ENCODE measurements around the gene CCDC188.
A peak's percentile ranks its signal among the peaks of the same experiment; 100 is the strongest.
"Not testable (repeated sequence)": the region's sequence is repeated elsewhere in the genome, so short reads cannot be mapped to it uniquely, and the experiment has no call there.

The CCDC188 gene

DNA sequence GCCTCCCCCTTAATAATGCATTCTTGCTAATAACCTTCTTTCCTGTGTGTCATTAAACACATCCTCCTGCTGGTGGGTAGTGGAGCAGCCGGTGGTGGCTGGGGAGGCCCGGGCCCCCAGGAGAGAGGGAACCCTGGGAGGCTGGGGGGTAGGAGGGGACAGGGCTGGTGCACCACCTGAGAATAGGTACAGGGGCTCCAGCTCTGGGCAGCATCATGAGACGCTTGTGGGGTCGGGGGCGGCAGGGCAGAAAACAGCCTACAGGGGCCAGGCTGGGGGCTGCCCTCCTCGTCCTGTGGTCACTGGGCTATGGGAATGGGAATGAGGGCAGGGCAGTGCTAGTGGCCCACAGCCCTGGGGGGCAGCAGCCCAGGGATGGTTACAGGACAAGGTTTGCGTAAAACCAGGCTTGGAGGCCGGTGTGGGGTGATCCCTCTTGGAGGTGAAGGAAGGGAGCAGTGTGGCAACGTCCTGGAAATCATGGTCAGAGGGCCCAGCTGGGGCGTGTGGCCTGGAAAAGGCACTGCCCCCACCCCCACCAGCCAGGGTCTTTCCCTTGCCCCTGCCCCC lies 18.5 kb upstream of the CCDC188 start:
- DNase-seq: no peak

DNA sequence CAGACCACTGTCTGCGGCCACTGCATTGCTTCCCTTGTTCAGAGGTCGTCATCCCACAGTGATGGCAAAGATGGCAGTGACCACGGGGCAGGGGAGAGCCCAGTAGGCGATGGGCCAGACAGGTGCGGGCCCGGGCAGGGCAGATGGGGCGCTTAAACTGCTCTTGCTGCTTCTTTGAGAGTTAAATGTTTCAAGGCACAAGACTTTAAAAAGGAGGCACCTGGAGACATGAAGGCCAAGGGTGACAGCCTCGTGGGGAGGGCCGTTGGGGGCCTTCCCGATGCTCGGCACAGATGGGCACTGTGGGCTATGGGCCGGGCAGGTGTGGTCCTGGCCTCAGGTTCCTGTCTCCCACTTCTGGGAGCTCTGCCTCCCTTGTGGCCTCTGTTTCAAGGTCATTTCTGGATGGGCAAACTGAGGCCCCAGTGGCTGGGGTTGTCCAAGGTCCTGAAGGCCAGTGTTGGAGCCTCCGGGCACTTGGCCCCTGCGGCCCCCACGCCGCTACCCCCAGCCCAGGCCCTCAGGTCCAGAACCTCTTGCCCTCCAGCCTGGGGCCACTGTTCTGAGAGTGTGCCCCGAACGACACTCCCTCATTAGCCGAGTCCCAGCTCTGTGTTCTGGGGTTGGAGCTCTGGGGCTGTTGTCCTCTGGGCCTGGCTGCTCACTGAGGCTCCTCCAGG lies 16.9 kb upstream of the CCDC188 start:
- no peak for DNase-seq

DNA sequence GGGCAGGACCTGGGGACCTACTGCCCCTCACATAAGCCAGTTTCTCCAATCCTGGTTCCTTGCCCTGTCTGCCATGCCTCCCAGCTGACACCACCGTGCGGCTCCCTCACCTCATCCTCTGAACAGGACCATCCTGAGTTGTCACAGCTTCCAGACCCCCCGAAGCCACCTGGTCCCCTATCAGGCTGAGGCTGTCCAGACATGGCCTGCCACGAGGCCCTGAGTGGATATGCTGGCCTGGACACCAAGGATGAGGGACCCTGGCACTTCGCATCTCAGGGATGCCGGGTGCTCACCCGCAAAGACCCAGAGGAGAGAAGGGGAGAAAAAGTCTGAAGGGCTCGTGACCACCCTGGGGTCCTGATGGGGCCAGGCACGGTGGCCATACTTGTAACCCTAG lies 15.8 kb upstream of the CCDC188 start:
- DNase-seq: no peak

DNA sequence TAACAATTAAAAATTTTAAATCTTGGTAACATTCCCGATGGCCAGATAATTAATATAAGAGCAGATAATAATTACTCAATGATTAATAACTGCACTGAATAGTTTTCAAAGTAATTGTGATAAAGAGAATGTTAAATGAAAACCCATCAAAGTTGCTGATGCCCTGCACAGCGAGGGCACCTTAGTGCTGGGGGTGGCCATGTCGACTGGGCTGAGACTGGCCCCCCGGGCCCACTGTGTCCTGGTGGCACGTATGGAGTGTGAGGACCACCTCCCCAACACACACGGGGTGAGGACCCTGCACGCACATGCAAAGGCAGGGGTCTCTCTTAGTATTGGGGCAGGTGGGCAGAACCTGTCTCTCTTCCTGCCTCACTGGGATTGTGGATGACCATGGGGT lies 15.1 kb upstream of the CCDC188 start:
- no peak for DNase-seq

DNA sequence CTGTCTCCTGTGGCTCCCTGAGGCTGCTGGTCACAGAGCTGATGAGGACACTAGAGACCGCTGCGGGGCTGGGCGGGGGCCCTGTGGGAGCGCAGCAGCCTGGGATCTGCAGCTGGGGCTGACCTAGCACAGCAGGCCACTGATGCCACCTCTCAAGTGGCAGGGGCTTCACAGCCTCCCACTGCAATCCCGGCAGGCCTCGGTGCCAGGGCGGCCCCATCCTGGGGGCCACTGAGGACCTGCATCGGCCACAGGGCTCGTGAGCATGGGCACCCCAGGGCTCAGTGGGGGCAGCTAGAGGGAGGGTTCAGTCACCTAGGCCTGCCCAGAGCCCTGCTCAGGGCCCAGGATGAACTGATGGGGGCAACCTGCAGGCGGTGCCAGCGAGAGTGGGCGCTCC lies 14.6 kb upstream of the CCDC188 start:
- DNase-seq: no peak

DNA sequence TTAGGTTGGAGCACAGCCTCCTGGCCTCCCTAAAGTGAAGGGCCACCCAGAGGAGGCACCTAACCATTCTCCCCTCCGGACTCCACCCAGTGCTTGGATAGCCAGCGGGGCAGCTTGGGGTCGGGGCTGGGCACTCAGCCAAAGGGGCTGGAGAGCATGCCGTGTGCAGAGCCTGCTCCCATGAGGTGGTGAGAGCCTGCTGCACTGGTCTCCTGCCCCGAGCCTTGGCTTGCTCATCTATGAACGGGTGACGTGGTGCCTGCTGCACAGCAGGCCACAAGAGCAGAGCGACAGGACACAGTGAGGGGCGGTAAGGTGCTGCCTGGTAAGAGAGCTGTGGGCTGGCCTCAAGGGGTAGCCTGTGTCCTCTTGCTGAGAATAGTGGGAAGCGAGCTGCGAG lies 14.0 kb upstream of the CCDC188 start:
- DNase-seq: no peak

DNA sequence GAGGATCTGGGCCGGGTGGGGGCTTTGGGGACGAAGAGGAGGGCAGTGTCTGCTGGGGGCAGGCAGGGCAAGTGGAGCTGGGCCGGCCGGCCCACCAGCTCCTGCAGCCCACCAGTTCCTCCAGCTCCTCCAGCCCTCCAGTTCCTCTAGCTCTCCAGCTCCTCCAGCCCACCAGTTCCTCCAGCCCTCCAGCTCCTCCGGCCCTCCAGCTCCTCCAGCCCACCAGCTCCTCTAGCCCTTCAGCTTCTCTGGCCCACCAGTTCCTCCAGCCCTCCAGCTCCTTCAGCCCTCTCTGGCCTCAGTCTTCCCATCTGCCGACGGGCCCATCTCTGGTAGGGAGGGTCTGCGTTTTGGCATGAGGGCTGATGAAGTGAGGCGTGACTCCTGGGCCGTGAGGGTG lies 9.2 kb upstream of the CCDC188 start:
- no peak for DNase-seq

DNA sequence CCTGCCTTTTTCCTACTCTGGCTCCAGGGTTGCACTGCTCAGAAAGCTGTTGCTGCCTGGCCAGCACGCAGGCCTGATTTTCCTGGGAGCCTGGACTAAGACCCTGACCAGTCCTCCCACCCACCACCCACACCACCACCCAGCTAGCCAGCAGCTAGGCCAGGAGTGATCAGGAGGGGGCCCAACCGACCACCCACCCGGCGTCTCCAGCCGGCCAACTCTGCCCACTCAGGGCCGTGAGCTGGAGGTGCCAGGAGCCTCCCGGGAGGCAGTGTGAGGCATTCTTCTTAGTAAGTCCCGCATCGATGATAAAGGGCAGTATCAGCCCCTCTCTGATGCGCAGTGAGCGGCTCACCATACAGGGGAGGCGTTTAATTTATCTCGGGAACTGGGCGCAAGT lies 8.7 kb upstream of the CCDC188 start:
- not testable (repeated sequence) for DNase-seq

DNA sequence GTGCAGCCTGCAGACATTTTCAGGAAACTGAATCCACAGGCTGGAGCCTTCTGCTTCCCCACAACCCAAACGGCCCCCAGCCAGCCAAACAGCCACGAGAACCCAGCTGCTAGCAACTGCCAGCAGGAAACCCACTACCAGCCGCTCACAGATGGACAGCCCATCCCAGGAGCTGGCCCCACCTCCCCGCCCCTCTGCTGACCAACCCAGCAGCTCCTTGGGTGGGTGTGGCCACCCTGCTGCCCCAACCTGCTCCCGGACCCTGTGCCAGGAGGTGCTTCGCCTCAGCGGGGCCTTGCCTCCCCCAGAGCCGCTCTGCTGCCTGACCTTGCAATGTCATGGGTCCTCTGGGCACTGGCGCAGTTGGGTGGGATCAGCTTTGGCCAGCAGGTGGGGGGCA lies 8.2 kb upstream of the CCDC188 start:
- DNase-seq: no peak

DNA sequence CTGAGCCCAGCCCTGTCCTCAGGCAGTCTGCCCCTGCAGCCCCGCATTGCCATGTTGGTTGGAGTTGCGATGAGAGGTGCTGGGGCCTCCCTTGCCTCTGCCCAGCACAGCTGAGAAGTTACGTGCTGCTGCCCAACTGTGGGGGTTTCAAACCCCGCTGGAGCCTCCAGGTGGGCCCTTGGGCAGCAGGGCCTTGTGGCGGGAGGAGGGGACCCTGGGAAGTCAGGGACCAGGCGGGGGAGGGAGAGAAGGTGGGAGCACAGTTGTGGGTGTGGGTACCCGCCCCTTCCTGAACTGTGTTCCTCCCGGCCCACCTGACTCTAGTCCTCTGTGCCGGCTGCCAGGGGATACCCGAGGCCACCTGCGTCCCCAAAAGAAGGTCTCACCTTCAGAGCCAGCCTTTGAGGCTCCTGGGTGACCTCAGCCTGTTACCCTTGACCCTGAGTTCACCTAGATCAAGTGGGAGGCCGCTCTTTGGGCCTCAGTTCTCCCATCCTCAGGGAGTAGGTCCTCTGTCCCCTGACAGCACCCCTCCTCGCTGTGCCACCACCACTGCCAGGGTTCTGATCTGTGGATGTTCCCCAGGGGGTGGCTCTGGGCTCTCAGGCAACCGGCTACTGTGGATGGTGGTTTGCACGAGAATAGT lies 7.7 kb upstream of the CCDC188 start:
- DNase-seq: no peak

DNA sequence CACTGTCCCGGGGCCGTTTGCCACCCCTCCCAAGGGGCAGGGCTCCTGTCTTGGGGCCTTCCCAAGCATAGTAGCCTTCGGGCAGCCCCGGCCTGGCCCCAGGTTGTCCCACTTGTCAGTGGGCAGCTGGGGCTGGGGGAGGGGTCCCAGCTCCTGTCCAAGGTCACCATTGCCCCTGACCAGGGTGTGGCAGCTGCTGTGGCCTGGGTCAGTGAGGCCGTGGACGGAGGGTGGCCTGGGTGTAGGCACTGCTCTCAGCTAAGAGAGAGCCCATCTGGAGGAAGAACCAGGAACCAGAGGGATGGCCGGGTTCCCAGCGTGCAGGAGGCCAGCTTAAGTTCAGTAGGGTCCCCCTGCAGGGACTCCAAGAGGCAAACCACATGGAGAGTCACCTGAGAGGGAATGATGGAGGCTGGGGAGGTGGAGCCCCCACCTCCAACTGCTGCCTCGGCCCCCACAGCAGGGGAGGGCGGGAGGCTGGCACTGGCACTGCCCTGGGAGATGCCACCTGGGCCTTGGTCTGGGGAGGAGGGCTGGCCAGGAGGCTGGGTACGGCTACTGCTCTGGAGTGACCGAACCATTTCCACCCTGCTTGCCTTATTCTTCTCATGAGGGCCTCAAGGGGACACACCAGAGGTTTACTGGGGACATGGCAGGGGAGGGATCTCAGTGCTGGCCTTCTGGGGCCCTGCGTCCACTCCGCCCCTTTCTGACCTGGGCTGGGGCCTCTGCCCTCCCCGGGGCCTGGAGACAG lies 6.8 kb upstream of the CCDC188 start:
- DNase-seq: no peak

DNA sequence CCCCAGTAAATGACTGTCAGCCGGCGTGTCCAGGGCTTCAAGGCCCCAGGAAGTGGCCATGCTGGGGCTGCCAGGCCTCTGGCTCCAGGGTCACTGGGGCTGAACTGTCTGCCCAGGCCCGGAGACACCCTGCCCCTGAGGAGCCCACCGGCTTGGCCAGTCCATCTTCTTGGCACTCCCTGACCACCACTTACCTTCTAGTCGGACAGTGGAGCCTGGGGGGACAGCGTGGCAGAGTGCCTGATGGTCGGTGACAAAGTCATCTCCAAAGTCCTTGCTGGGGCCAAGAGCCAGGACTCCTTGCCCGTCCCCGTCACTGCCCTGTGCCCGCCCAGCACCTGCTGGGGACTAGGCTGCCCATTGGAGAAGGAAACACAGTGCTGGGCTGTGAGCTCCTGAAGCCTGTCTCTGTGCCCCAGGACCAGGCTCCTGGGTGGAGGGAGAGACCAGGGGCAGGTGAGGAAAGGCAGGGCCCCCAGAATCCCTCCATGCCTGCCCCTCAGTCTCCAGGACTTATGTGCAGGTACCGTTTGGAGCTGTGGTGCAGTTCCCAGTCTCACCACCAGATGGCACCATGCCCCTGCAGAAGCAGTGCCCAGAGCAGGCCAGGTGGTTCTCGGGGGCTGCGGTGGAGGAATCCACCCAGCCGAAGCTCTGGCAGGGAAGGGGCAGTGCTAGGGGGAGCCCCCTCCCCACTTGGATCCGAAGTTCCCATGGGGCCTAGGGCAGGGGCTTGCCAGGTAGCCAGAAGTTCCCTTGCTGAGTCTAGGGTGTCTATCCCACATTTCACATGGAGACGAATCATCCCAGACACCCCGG lies 6.0 kb upstream of the CCDC188 start:
- peak; percentile 69 to 77 for DNase-seq

DNA sequence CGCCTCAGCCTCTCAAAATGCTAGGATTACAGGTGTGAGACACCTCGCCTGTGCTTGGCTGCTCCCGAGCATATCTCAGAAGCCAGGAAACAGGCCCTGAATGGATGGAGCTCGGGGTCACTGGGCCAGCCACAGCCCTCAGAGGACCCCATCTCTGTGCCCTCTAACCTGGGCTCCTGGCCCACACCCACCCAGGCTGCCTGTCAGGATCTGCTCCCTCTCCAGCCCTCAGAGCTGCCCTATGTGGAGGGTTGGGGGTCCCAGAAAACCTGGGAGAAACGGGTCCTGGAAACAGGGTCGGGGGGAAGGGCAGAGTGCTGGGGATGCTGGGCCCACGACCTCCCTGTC lies 5.2 kb upstream of the CCDC188 start:
- DNase-seq: no peak

DNA sequence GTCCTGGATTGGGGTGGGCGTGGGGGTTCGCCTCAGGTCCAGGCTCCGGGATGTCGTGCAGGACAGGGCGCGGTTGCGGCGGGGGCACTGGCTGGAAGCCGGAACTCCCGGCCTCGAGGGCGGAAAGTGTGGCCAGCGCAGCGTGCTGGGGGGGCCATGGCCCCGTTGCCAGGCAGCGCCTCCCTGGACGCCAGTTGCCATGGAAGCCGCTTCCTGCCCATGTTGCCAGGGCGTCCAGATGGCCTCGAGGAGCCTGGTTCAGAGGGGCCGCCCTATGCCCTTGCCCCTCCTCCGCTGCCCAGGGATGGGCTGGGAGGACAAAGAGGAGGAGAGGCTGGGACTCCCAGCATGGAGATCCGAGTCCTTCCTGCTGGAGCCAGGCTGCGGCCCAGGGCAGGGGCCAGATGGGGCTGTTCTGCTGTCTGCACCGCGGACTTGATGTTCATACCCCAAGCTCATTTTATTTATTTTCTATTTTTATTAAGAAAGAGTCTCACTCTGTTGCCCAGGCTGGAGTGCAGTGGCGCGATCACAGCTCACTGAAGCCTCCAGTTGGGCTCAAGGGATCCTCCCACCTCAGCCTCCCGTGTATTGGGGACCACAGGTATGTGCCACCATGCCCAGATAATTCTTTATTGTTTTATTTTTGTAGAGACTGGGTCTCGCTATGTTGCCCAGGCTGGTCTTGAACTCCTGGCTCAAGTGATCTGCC lies 4.6 kb upstream of the CCDC188 start:
- peak; percentile 34 to 57 for DNase-seq

DNA sequence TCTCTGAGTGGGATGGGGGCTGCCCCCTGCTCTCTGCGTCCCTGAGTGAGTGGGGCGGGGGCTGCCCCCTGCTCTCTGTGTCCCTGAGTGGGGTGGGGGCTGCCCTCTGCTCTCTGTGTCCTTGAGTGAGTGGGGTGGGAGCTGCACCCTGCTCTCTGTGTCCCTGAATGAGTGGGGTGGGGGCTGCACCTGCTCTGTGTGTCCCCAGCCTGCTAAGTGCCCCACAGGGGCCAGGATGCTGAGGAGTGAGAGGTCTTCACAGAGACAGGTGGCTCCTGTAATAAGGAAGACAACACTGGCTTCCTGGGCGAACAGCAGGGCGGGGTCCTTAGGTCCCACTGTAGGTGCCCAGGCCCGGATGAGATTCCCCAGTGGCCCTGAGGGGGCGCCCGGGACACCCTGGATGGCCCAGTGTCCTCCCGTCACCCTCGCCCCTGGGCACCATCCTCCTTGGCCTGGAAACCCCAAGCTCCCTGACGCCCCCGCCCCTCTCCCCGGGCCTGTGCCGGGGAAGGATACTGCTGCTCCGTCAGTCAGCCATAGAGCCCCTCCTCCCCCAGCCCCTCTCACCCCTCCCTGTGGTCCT lies 3.8 kb upstream of the CCDC188 start:
- DNase-seq: no peak

DNA sequence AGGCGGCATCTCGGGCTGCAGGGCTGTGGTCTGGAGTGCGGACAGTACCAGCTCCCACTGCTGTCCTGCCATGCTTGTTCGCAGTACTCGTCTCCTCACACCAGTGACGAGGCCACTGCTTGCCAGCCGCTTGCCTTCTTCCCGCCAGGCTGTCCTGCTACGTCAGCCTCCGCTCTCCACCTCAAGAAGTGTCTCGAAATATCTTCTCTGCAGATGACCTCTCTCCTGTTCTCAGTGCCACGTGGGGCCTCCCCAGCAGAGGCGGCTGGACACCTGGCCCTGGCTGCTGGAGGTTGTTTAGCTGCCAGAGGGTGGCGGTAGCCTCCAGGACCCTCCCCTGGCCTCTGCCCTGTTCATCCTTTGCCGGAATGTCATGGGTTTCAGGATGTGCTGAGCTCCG lies 3.1 kb upstream of the CCDC188 start:
- no peak for DNase-seq

DNA sequence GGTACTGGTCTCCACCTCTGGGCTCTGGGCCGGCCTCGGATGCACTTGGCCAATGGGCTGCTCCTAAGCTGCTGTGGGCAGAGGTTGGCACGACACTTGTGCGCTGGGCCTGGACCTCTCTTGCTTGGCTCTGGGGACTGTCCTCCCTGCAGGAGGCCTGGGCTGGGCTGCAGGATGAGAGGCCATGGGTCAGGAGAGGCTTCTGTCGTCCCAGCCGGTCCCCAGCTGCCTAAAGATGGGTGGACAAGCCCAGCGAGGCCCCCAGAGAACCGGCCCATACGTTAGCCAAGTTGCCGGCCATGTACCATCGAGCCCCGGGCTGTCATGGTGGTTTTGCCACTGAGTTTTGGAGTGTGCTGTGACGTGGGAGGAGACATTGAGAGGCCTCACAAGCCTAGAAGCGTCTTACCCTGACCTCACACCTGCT lies 1.6 kb upstream of the CCDC188 start:
- DNase-seq: no peak

DNA sequence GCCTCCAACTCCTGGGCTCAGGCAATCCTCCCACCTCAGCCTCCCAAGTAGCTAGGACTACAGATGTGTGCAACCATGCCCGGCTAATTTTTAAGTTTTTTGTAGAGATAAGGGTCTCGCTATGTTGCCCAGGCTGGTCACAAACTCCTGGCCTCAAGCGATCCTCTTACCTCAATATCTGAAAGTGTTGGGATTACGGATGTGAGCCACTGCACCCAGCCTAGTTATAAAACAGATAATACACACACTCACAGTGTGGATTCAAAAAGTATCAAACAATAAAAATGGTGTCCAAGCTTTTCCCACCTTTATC lies 377 bp upstream of the CCDC188 start:
- no peak for DNase-seq

DNA sequence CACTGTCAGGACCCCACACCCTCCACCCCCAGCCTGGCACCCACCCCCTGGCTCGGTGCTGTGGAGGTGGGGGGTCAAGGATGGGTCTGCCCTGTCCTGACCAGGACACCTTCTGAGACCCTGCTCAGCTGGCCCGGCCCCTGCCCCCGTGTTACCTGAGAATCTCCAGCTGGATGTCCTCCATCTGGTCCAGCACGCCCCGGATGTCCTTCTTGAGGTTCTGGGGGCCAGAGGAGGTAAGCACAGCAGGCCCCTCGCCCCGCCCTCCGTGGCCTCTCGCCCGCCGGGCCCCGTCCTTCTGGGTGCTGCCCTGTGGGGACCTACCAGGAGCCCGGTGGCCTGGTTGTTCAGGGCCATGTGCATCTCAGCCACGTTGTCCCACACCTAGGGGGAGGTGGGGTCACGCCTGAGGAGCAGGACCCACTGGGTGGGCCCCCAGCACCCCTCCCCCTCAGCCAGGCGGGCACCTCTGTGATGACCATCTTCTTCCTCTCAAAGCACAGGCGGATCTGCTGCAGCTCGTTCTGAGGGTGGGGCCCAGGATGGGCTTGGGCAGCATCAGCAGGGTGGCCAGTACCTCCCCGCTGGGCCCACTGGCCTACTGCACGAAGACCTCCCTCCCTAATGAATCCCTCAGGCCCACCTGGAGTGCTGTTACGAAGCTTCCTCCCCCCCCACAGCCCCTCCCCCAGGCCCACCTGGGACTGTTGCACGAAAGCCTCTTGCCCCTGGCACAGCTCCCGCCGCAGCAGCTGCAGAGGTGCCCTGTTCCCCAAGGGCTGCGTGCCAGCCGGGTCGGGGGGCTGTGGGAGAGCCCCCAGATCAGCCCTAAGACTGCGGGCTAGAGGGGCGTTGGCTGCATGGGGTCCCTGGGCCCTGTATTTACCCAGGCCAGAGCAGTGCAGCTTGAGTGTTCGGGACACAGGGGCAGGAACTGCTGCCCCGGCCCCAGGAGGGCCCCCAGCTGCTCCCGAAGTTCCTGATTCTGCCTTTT lies 1.3 kb downstream of the CCDC188 start:
- DNase-seq: no peak

DNA sequence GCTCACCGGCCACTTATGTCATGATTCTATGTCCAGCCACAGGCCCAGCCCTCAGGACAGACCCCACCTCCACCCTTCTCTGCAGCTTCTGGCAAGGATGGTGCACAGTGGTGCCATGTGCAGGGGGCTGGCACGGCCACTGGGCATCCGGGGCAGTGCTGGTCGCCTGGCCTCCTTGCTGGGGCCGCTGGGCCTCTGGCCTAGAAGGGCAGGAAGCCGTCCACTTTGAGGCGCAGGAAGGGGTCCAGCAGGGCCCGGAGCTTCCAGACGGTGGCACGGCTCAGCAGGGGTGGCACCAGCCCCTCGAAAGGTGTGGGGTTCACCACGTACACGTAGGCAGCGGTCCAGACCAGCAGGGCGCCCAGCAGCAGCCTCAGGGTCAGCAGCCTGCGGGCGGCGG lies 2.4 kb downstream of the CCDC188 start:
- no peak for DNase-seq
